Liver (tissue), 9 donors: ENCODE data around the gene ZNF341. TPM values are rescaled to one million over a fixed set of nuclear protein-coding genes. Genes with fewer than 3 reads are reported as not detected.

Source experiments
- DNase-seq: peaks from one replicate; pipeline ENCODE4 v3.0.0-alpha.2; 2017; ENCODE audit warnings: low spot score
- H3K27ac ChIP-seq, 2 donors: one replicate each; pipeline ENCODE4 v1.7.0; 2013; ENCODE audit warnings: inconsistent platforms in 2 of 2, low read length in 2 of 2, control low read depth in 1 of 2, low read depth in 1 of 2, mild to moderate bottlenecking in 1 of 2
- H3K27me3 ChIP-seq, 4 donors: one replicate each; pipeline versions ENCODE4 v1.6.1 to v1.7.0; 2013; ENCODE audit warnings: low read length in 3 of 4, inconsistent platforms in 1 of 4, mild to moderate bottlenecking in 1 of 4, moderate library complexity in 1 of 4; ENCODE audit not compliant: control insufficient read depth in 4 of 4, insufficient read depth in 4 of 4
- H3K36me3 ChIP-seq, 4 donors: one replicate each; pipeline versions ENCODE4 v1.6.1 to v1.7.0; 2013; ENCODE audit warnings: low read length in 3 of 4, mild to moderate bottlenecking in 3 of 4, low read depth in 1 of 4, moderate library complexity in 1 of 4; ENCODE audit not compliant: control insufficient read depth in 4 of 4, insufficient read depth in 3 of 4
- H3K4me1 ChIP-seq, 4 donors: one replicate each; pipeline versions ENCODE4 v1.6.1 to v1.7.0; 2013; ENCODE audit warnings: low read length in 3 of 4, mild to moderate bottlenecking in 3 of 4, moderate library complexity in 1 of 4; ENCODE audit not compliant: control insufficient read depth in 4 of 4, insufficient read depth in 4 of 4
- H3K4me3 ChIP-seq, 3 donors: one replicate each; pipeline versions ENCODE4 v1.6.1 to v1.7.0; 2013; ENCODE audit warnings: low read length in 3 of 3, control low read depth in 1 of 3, low read depth in 1 of 3, mild to moderate bottlenecking in 1 of 3
- H3K9ac ChIP-seq, 2 donors: one replicate each; pipeline ENCODE4 v1.7.0; 2013; ENCODE audit warnings: low read length in 2 of 2, mild to moderate bottlenecking in 2 of 2, moderate library complexity in 2 of 2, control low read depth in 1 of 2, low read depth in 1 of 2
- H3K9me3 ChIP-seq, 4 donors: one replicate each; pipeline versions ENCODE4 v1.6.1 to v1.7.0; 2013; ENCODE audit warnings: low read length in 3 of 4; ENCODE audit not compliant: control insufficient read depth in 4 of 4
- ATF3 ChIP-seq: IDR thresholded peaks from 2 replicates; pipeline ENCODE4 v1.6.1; 2016; ENCODE audit warnings: antibody characterized with exemption
- FOXA1 ChIP-seq: IDR thresholded peaks from 2 replicates; pipeline ENCODE4 v1.6.1; 2016; ENCODE audit warnings: antibody characterized with exemption
- FOXA2 ChIP-seq: IDR thresholded peaks from 2 replicates; pipeline ENCODE4 v1.6.1; 2016; ENCODE audit warnings: antibody characterized with exemption
- GABPA ChIP-seq, 2 donors: IDR thresholded peaks in 1 of 2; conservative IDR thresholded peaks in 1 of 2; 2 replicates each; pipeline ENCODE4 v1.6.1; 2016; ENCODE audit warnings: antibody characterized with exemption in 2 of 2, mild to moderate bottlenecking in 1 of 2, moderate library complexity in 1 of 2
- HNF4G ChIP-seq: IDR thresholded peaks from 2 replicates; pipeline ENCODE4 v1.6.1; 2016; ENCODE audit warnings: antibody characterized with exemption
- RAD21 ChIP-seq, 2 donors: IDR thresholded peaks; 2 replicates each; pipeline ENCODE4 v1.6.1; 2016; ENCODE audit warnings: antibody characterized with exemption in 2 of 2, mild to moderate bottlenecking in 2 of 2
- REST ChIP-seq: IDR thresholded peaks from 2 replicates; pipeline ENCODE4 v1.6.1; 2016; ENCODE audit warnings: antibody characterized with exemption, mild to moderate bottlenecking
- SP1 ChIP-seq: IDR thresholded peaks from 2 replicates; pipeline ENCODE4 v1.6.1; 2018; ENCODE audit warnings: antibody characterized with exemption, mild to moderate bottlenecking
- ZBTB33 ChIP-seq: IDR thresholded peaks from 2 replicates; pipeline ENCODE4 v1.6.1; 2016; ENCODE audit warnings: antibody characterized with exemption
- WGBS: extraction: QIAGEN DNeasy Blood & Tissue Kit; methylation state at CpG from one replicate; pipeline ENCODE4 v1.1.7; 2013; 5-methylcytosine and 5-hydroxymethylcytosine counted together
- polyA plus RNA-seq, 2 donors: library from polyadenylated mRNA; stranded (reverse) in 1 of 2; unstranded in 1 of 2; fragments of 200-250 nt in 1 of 2; fragments of >200 nt in 1 of 2; fragmentation: Nextera tagmentation in 1 of 2; extraction: Ambion mirVana in 1 of 2; gene quantifications; one replicate each; pipeline versions ENCODE4 v1.2.1 to v1.2.3, GENCODE V29; 2013 to 2015
- total RNA-seq, 2 donors: library from RNA; depleted of rRNA; stranded (reverse); fragments of >200 nt; gene quantifications; one replicate each; pipeline ENCODE4 v1.2.3, GENCODE V29; 2014
- TF ChIP-seq, protein P1 (sequence below): fragments of 150-350 bp; IDR thresholded peaks from 2 replicates; pipeline ENCODE4 v1.5.1; 2017; ENCODE audit warnings: improper control_type of control experiment, low read depth, low read length; ENCODE audit not compliant: missing input control
- donor health status: healthy.
- donor health status: healthy.
- donor health status: healthy.
- donor health status: healthy.
- donor health status: healthy.

ZNF341 gene
- total and polyA plus RNA-seq, 4 donors = 0.69 to 1.1 (median 0.82) TPM

DNA sequence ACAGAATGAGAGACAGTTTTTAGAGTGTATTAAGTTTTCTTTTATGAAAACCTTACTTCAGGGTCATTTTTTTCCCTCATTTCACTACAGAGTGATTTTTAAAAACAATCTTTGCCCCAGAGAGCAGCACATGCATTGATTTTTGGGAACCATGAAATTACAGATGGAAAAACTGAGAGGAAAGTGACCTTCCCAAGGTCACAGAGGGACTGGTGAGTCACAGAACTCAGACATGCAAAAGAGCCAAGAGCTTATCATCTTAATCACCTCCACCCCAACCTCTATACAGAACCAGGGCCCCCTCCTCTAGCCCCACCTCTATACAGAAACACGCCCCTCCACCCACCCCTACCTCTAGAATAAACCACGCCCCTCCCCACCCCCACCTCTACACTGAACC, 22.4 kb upstream of the ZNF341 start (continued):
- TF ChIP-seq ATF3 (no peak), ZBTB33 (no peak), FOXA2 (no peak), FOXA1 (no peak), GABPA (IDR thresholded peaks at IDR 0.05 in 1 of 2, conservative IDR thresholded peaks at IDR 0.05 in 1 of 2) (no peak)

GRCh38 chr20:33709905-33710541, 21.8 kb upstream of the ZNF341 start:
- H3K36me3 ChIP-seq = peaks cover 4 to 32% (median 13%) of the 10 kb centered on the region in 4 donors
- H3K9me3 ChIP-seq = no peaks in the 10 kb centered on the region
- H3K27me3 ChIP-seq = no peaks in the 10 kb centered on the region
- no peak overlapping the region for H3K9ac ChIP-seq
- no peak overlapping the region for H3K4me3 ChIP-seq
- no peaks in the 10 kb centered on the region for H3K4me1 ChIP-seq
- TF ChIP-seq RAD21 (IDR thresholded peaks at IDR 0.05) (no peak), REST (no peak), FOXA2 (no peak), HNF4G (no peak), SP1 (no peak), ZBTB33 (no peak)
- TF ChIP-seq, protein P1, sequence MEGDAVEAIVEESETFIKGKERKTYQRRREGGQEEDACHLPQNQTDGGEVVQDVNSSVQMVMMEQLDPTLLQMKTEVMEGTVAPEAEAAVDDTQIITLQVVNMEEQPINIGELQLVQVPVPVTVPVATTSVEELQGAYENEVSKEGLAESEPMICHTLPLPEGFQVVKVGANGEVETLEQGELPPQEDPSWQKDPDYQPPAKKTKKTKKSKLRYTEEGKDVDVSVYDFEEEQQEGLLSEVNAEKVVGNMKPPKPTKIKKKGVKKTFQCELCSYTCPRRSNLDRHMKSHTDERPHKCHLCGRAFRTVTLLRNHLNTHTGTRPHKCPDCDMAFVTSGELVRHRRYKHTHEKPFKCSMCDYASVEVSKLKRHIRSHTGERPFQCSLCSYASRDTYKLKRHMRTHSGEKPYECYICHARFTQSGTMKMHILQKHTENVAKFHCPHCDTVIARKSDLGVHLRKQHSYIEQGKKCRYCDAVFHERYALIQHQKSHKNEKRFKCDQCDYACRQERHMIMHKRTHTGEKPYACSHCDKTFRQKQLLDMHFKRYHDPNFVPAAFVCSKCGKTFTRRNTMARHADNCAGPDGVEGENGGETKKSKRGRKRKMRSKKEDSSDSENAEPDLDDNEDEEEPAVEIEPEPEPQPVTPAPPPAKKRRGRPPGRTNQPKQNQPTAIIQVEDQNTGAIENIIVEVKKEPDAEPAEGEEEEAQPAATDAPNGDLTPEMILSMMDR = no peak
- DNase-seq = no peak
- H3K27ac ChIP-seq = no peak overlapping the region
- 89% methylated on average over 16 of the region's 16 CpGs for WGBS
